IMR-90 (cell line): ENCODE measurements around the gene MRPL49. TPM values are rescaled to one million over a fixed set of nuclear protein-coding genes. Genes with fewer than 3 reads are reported as not detected.

Experiments used
- microRNA-seq, 2 experiments: library from miRNA; stranded (forward) in 1 of 2; unstranded in 1 of 2; fragments of 10-50 nt in 1 of 2; fragments of <30 nt in 1 of 2; gene quantifications in 1 of 2; microRNA quantifications in 1 of 2; one replicate each; pipeline versions ENCODE3 to v1.1.0; 2013 to 2020; ENCODE audit not compliant: insufficient read depth in 1 of 2, insufficient read length in 1 of 2, unreplicated experiment in 1 of 2
- polyA plus RNA-seq, 3 experiments: library from polyadenylated mRNA; depleted of rRNA; stranded (reverse); fragments of >200 nt; gene quantifications; 2 replicates each; pipeline ENCODE4 v1.2.3, GENCODE V29; 2012; ENCODE audit warnings: low replicate concordance in 1 of 3
- small RNA-seq, 5 experiments: library from RNA; depleted of rRNA; stranded (forward); fragments of <200 nt; gene quantifications; one replicate each; pipeline ENCODE3, GENCODE V24; 2012
- total RNA-seq: library from RNA; depleted of rRNA; stranded (reverse); fragments of >200 nt; gene quantifications from 2 replicates; pipeline ENCODE4 v1.2.3, GENCODE V29; 2012; rRNA removed

MRPL49 gene
- total and polyA plus RNA-seq, 2 of the 4 experiments (the other 2 are of a cell fraction), result 55.2 to 56.8 TPM

Small RNAs within 50 kb of the gene (microRNA-seq; reads per million reads assigned to microRNA genes)
- gene HIGD1AP10 (ENCODE audit: insufficient read depth, insufficient read length) (not detected), gene MIR6751 (ENCODE audit: unreplicated experiment) (not detected), gene PDCL2P2 (ENCODE audit: insufficient read depth, insufficient read length) (not detected), gene RNU2-23P (ENCODE audit: insufficient read depth, insufficient read length) (not detected)

Small RNAs within 50 kb of the gene (small RNA-seq; reads per million reads assigned to genes)
- gene HIGD1AP10 (0 reads per million in 5 experiments), gene PDCL2P2 (0 reads per million in 5 experiments), gene RNU2-23P (0.73 to 102 (median 15.4) reads per million in 5 experiments)

Other genes starting within 250 kb of the MRPL49 start
- 107 and 125 TPM in 2 replicates for gene EHD1, start 243.7 kb upstream of the MRPL49 start, total RNA-seq
- 209 and 216 TPM in 2 replicates for gene EHD1, start 243.7 kb upstream of the MRPL49 start, polyA plus RNA-seq (2012; rRNA removed)
- 3.2 and 3.6 TPM in 2 replicates for gene ATG2A, start 205.1 kb upstream of the MRPL49 start, total RNA-seq
- gene ATG2A, start 205.1 kb upstream of the MRPL49 start, polyA plus RNA-seq (2012; rRNA removed), result 10.5 and 12.7 TPM in 2 replicates
- gene PPP2R5B, start 197.6 kb upstream of the MRPL49 start, total RNA-seq, result 6.4 and 6.5 TPM in 2 replicates
- gene PPP2R5B, start 197.6 kb upstream of the MRPL49 start, polyA plus RNA-seq (2012; rRNA removed), result 23.5 and 23.6 TPM in 2 replicates
- gene GPHA2, start 186.4 kb upstream of the MRPL49 start, total RNA-seq, result not detected in 2 replicates
- gene GPHA2, start 186.4 kb upstream of the MRPL49 start, polyA plus RNA-seq (2012; rRNA removed), result not detected in 2 replicates
- not detected in 2 replicates for gene MAJIN, start 150.2 kb upstream of the MRPL49 start, total RNA-seq
- gene MAJIN, start 150.2 kb upstream of the MRPL49 start, polyA plus RNA-seq (2012; rRNA removed), result not detected in 2 replicates
- 0.36 and 0.56 TPM in 2 replicates for gene BATF2, start 125.3 kb upstream of the MRPL49 start, total RNA-seq
- gene BATF2, start 125.3 kb upstream of the MRPL49 start, polyA plus RNA-seq (2012; rRNA removed), result 1.2 and 1.6 TPM in 2 replicates
- 46.4 and 48.9 TPM in 2 replicates for gene ARL2, start 108.2 kb upstream of the MRPL49 start, total RNA-seq
- gene ARL2, start 108.2 kb upstream of the MRPL49 start, polyA plus RNA-seq (2012; rRNA removed), result 152 and 168 TPM in 2 replicates
- gene SNX15, start 94.9 kb upstream of the MRPL49 start, total RNA-seq, result 8.1 and 9.0 TPM in 2 replicates
- 15.2 and 16.3 TPM in 2 replicates for gene SNX15, start 94.9 kb upstream of the MRPL49 start, polyA plus RNA-seq (2012; rRNA removed)
- 2.8 and 2.9 TPM in 2 replicates for gene SAC3D1, start 81.1 kb upstream of the MRPL49 start, total RNA-seq
- 13.2 and 15.4 TPM in 2 replicates for gene SAC3D1, start 81.1 kb upstream of the MRPL49 start, polyA plus RNA-seq (2012; rRNA removed)
- 2.8 and 3.8 TPM in 2 replicates for gene NAALADL1, start 63.8 kb upstream of the MRPL49 start, total RNA-seq
- gene NAALADL1, start 63.8 kb upstream of the MRPL49 start, polyA plus RNA-seq (2012; rRNA removed), result 5.8 and 6.3 TPM in 2 replicates
- 9.1 and 10.0 TPM in 2 replicates for gene CDCA5, start 38.3 kb upstream of the MRPL49 start, total RNA-seq
- gene CDCA5, start 38.3 kb upstream of the MRPL49 start, polyA plus RNA-seq (2012; rRNA removed), result 14.0 and 14.9 TPM in 2 replicates
- gene ZFPL1, start 38.1 kb upstream of the MRPL49 start, total RNA-seq, result 24.0 and 27.2 TPM in 2 replicates
- 67.5 and 75.6 TPM in 2 replicates for gene ZFPL1, start 38.1 kb upstream of the MRPL49 start, polyA plus RNA-seq (2012; rRNA removed)
- gene VPS51, start 26.1 kb upstream of the MRPL49 start, total RNA-seq, result 82.5 and 113 TPM in 2 replicates
- 56.3 and 71.2 TPM in 2 replicates for gene VPS51, start 26.1 kb upstream of the MRPL49 start, polyA plus RNA-seq (2012; rRNA removed)
- gene TM7SF2, start 10.4 kb upstream of the MRPL49 start, total RNA-seq, result 4.7 and 5.7 TPM in 2 replicates
- gene TM7SF2, start 10.4 kb upstream of the MRPL49 start, polyA plus RNA-seq (2012; rRNA removed), result 7.6 and 11.5 TPM in 2 replicates
- 3.6 and 3.9 TPM in 2 replicates for gene ZNHIT2, start 4.6 kb upstream of the MRPL49 start, total RNA-seq
- 5.9 and 7.7 TPM in 2 replicates for gene ZNHIT2, start 4.6 kb upstream of the MRPL49 start, polyA plus RNA-seq (2012; rRNA removed)
- gene FAU, start 187 bp upstream of the MRPL49 start, total RNA-seq, result 189 and 285 TPM in 2 replicates
- gene FAU, start 187 bp upstream of the MRPL49 start, polyA plus RNA-seq (2012; rRNA removed), result 652 and 804 TPM in 2 replicates
- gene SYVN1, start 12.2 kb downstream of the MRPL49 start, total RNA-seq, result 8.3 and 9.5 TPM in 2 replicates
- 45.7 and 52.9 TPM in 2 replicates for gene SYVN1, start 12.2 kb downstream of the MRPL49 start, polyA plus RNA-seq (2012; rRNA removed)
- gene SPDYC, start 47.9 kb downstream of the MRPL49 start, total RNA-seq, result not detected in 2 replicates
- not detected in 2 replicates for gene SPDYC, start 47.9 kb downstream of the MRPL49 start, polyA plus RNA-seq (2012; rRNA removed)
- gene CAPN1, start 59.6 kb downstream of the MRPL49 start, total RNA-seq, result 62.8 and 110 TPM in 2 replicates
- 182 and 263 TPM in 2 replicates for gene CAPN1, start 59.6 kb downstream of the MRPL49 start, polyA plus RNA-seq (2012; rRNA removed)
- gene POLA2, start 139.6 kb downstream of the MRPL49 start, total RNA-seq, result 12.2 and 14.2 TPM in 2 replicates
- 17.3 and 19.9 TPM in 2 replicates for gene POLA2, start 139.6 kb downstream of the MRPL49 start, polyA plus RNA-seq (2012; rRNA removed)
- 5.2 and 5.3 TPM in 2 replicates for gene CDC42EP2, start 192.5 kb downstream of the MRPL49 start, total RNA-seq
- 27.5 and 31.3 TPM in 2 replicates for gene CDC42EP2, start 192.5 kb downstream of the MRPL49 start, polyA plus RNA-seq (2012; rRNA removed)
- gene DPF2, start 211.5 kb downstream of the MRPL49 start, total RNA-seq, result 37.2 and 42.8 TPM in 2 replicates
- 54.3 and 62.5 TPM in 2 replicates for gene DPF2, start 211.5 kb downstream of the MRPL49 start, polyA plus RNA-seq (2012; rRNA removed)
- 0.28 TPM in 1 of 2 replicates, not detected in the other for gene TIGD3, start 232.4 kb downstream of the MRPL49 start, total RNA-seq
- 0.12 TPM in 1 of 2 replicates, not detected in the other for gene TIGD3, start 232.4 kb downstream of the MRPL49 start, polyA plus RNA-seq (2012; rRNA removed)